Eye (tissue), 1 donor: Measurements from ENCODE around the gene FARP1.
A peak's percentile ranks its signal among the peaks of the same experiment; 100 is the strongest.

ENCODE experiments used
- DNase-seq: peaks from one replicate; pipeline ENCODE4 v3.0.0-alpha.2; 2015

The FARP1 gene

GRCh38 chr13:98134901-98135300, 8.0 kb upstream of the FARP1 start:
- no peak for DNase-seq

GRCh38 chr13:98141091-98141490, 1.8 kb upstream of the FARP1 start:
- no peak for DNase-seq

GRCh38 chr13:98141509-98142379, 1.1 kb upstream of the FARP1 start:
- peak; percentile 78 for DNase-seq

GRCh38 chr13:98143157-98143553, 261 bp downstream of the FARP1 start:
- DNase-seq: peak; percentile 73

GRCh38 chr13:98143601-98144026, 720 bp downstream of the FARP1 start:
- no peak for DNase-seq

- DNase-seq: peak; percentile 79
Measured at GRCh38 chr13:98144027-98144741, 1.3 kb downstream of the FARP1 start.

- peak; percentile 90 for DNase-seq
Measured at GRCh38 chr13:98144801-98145350, 2.0 kb downstream of the FARP1 start.

GRCh38 chr13:98147521-98147920, 4.6 kb downstream of the FARP1 start:
- no peak for DNase-seq

GRCh38 chr13:98150832-98151479, 8.1 kb downstream of the FARP1 start:
- DNase-seq: no peak

GRCh38 chr13:98155475-98156109, 12.7 kb downstream of the FARP1 start:
- DNase-seq: no peak

GRCh38 chr13:98156259-98156658, 13.4 kb downstream of the FARP1 start:
- DNase-seq: no peak

GRCh38 chr13:98157188-98157587, 14.3 kb downstream of the FARP1 start:
- DNase-seq: no peak

- no peak for DNase-seq
Measured at GRCh38 chr13:98157609-98158008, 14.7 kb downstream of the FARP1 start.

GRCh38 chr13:98158172-98158899, 15.4 kb downstream of the FARP1 start:
- DNase-seq: no peak

GRCh38 chr13:98162935-98163334, 20.0 kb downstream of the FARP1 start:
- DNase-seq: no peak

GRCh38 chr13:98169331-98169730, 26.4 kb downstream of the FARP1 start:
- no peak for DNase-seq

GRCh38 chr13:98171900-98172589, 29.2 kb downstream of the FARP1 start:
- peak; percentile 64 for DNase-seq

GRCh38 chr13:98172590-98173422, 29.9 kb downstream of the FARP1 start:
- DNase-seq: no peak

- peak; percentile 60 for DNase-seq
Measured at GRCh38 chr13:98173431-98174152, 30.7 kb downstream of the FARP1 start.

- DNase-seq: peak; percentile 17
Measured at GRCh38 chr13:98174307-98174706, 31.4 kb downstream of the FARP1 start.
